ENCODE measurements around the gene GATB. TPM values are rescaled to one million over a fixed set of nuclear protein-coding genes. Genes with fewer than 3 reads are reported as not detected.

Gene GATB
- total RNA-seq, 1 donor from 2014 or later: 15.7 TPM

DNA sequence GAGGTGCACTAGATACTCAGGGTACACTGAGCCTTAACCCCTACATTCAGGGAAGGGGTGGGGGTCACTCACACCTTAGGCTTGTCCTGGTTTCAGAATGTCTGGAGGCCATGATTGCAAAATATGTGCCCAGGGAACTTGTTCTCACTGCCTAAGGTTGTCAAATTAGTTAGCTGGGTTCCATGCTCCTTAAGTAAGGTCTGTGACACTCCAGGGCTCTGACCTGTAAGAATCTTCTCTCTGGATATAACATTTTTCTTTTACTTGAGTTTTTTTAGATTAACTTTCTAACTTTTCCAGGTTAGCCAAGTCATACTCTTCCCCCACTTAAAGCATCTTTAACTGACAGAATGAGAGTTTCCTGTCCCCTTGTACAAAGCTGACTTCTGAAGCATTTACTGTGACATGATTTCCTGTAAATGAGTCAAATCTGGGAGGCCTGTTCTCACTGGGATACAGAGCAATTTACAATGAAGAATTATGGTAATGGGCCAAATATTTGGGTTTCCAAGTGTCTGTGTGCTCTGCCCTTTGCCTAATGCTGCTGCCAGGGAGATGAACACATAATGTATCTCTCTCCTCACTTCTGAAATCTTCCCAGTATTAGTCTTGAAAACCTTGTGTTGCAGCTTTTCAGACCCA lies 101.7 kb downstream of the GATB start:
- Mint-ChIP-seq H3K4me1 (ENCODE audit: low read depth) (peaks cover 2% of the 10 kb centered on the region), H3K4me3 (ENCODE audit: low read depth) (no peak overlapping the region), H3K27ac (no peak overlapping the region), H3K9me3 (ENCODE audit: low read depth) (no peaks in the 10 kb centered on the region), H3K36me3 (ENCODE audit: insufficient read depth) (peaks cover 5% of the 10 kb centered on the region), H3K27me3 (no peaks in the 10 kb centered on the region)
- TF ChIP-seq, protein P1, sequence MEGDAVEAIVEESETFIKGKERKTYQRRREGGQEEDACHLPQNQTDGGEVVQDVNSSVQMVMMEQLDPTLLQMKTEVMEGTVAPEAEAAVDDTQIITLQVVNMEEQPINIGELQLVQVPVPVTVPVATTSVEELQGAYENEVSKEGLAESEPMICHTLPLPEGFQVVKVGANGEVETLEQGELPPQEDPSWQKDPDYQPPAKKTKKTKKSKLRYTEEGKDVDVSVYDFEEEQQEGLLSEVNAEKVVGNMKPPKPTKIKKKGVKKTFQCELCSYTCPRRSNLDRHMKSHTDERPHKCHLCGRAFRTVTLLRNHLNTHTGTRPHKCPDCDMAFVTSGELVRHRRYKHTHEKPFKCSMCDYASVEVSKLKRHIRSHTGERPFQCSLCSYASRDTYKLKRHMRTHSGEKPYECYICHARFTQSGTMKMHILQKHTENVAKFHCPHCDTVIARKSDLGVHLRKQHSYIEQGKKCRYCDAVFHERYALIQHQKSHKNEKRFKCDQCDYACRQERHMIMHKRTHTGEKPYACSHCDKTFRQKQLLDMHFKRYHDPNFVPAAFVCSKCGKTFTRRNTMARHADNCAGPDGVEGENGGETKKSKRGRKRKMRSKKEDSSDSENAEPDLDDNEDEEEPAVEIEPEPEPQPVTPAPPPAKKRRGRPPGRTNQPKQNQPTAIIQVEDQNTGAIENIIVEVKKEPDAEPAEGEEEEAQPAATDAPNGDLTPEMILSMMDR (IDR thresholded peaks at IDR 0.05; ENCODE audit: unreplicated experiment): no peak
- DNase-seq (ENCODE audit: low spot score, unreplicated experiment): no peak

DNA sequence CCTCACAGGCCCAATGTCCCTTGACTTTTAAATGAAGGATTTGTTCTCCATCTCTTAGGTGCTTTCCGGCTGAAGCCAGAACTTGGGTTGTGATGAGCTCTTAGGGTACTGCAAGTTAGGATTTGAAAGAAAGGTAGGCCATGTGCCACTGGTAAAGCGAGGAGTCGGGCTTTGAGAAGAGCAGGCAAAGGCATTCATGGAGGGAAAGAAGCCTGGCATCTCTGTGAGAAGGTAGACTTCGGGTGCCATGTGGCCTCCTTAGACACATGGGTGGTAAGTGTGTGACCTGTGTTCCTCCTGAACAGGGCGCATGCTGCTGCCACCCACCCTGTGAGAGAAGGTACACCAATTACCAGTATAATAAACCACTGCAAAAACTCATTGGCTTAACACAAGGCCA lies 102.9 kb downstream of the GATB start:
- no peak overlapping the region for H3K27ac Mint-ChIP-seq
- H3K27me3 Mint-ChIP-seq: no peaks in the 10 kb centered on the region
- H3K4me3 Mint-ChIP-seq (ENCODE audit: low read depth): no peak overlapping the region
- H3K4me1 Mint-ChIP-seq (ENCODE audit: low read depth): peaks cover 2% of the 10 kb centered on the region
- TF ChIP-seq, protein P1 (IDR thresholded peaks at IDR 0.05; ENCODE audit: unreplicated experiment): no peak
- no peak for DNase-seq (ENCODE audit: low spot score, unreplicated experiment)
- no peaks in the 10 kb centered on the region for H3K9me3 Mint-ChIP-seq (ENCODE audit: low read depth)
- H3K36me3 Mint-ChIP-seq (ENCODE audit: insufficient read depth): peaks cover 5% of the 10 kb centered on the region

DNA sequence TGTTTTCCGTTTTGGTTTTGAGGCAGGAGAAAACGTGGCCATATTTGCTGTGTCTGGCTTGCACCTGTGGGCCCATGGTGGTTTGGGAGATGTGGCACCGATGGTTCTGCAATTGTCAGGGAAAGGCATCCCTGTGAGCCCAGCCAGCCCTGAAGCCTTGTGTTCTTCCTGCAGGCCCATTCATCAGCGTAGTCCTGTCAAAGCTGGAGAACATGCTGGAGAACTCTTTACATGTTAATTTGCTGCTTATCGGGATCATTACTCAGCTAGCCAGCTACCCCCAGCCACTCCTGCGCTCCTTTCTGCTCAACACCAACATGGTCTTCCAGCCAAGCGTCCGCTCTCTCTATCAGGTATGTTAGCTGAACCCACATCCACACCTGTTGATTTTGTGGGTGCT lies 104.7 kb downstream of the GATB start:
- Mint-ChIP-seq H3K9me3 (ENCODE audit: low read depth) (no peaks in the 10 kb centered on the region), H3K27ac (no peak overlapping the region), H3K36me3 (ENCODE audit: insufficient read depth) (peaks cover 7% of the 10 kb centered on the region), H3K4me3 (ENCODE audit: low read depth) (no peak overlapping the region), H3K27me3 (no peaks in the 10 kb centered on the region), H3K4me1 (ENCODE audit: low read depth) (peaks cover 2% of the 10 kb centered on the region)
- no peak for DNase-seq (ENCODE audit: low spot score, unreplicated experiment)
- TF ChIP-seq, protein P1 (IDR thresholded peaks at IDR 0.05; ENCODE audit: unreplicated experiment): no peak

DNA sequence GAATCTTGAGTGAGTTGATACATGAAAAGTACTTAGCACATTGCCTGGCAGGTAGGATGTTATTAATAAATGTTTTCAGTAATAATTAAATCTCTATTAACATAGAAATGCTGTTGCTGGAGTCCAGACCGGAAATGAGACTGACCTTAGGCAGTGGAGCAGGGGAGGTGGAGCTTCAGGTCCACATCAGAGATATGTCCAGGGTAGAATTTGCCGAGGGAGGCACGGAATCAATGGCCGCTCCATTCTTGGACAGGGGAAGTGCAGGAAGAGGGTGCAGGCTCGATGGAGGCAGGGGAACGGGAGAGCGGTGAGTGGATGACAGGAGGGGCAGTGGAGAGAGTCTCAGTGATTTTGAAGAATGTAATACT lies 107.3 kb downstream of the GATB start:
- DNase-seq (ENCODE audit: low spot score, unreplicated experiment): no peak
- Mint-ChIP-seq H3K4me3 (ENCODE audit: low read depth) (no peak overlapping the region), H3K36me3 (ENCODE audit: insufficient read depth) (peaks cover 9% of the 10 kb centered on the region), H3K9me3 (ENCODE audit: low read depth) (no peaks in the 10 kb centered on the region), H3K27ac (no peak overlapping the region), H3K4me1 (ENCODE audit: low read depth) (no peaks in the 10 kb centered on the region), H3K27me3 (no peaks in the 10 kb centered on the region)
- TF ChIP-seq, protein P1 (IDR thresholded peaks at IDR 0.05; ENCODE audit: unreplicated experiment): no peak

DNA sequence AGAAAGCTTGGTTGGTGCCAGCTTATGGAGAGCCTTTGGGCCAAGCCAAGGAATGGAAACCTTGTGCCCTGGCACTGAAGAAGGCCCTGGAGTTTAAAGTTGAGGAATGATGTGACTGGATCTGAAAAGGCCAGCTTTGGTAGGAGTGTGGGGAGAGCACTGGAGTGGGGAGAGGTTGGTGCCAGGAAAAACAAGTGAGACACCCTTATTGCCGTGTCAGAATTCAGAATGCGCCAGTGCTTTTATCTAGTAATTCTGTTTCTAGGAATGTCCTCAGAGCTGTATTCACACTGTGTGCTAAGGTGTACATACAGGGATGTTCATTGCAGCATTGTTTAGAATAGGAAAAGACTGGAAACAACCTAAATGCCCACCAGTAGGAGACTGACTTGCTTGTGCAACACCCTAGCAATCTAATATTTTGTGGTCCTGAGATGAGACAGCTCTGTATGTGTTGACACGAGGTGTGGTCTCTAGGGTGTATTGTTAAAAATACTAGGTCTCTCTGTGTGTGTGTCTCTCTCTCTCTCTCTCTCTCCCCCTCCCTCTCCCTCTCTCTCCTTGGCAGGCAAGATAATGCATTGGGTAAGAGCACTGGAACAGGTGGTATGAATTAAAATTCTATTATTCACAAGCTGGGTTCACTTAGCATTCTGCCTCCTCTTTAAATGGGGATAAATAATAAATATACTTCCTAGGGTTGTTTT lies 107.8 kb downstream of the GATB start:
- Mint-ChIP-seq H3K27me3 (no peaks in the 10 kb centered on the region), H3K4me1 (ENCODE audit: low read depth) (no peaks in the 10 kb centered on the region), H3K4me3 (ENCODE audit: low read depth) (no peak overlapping the region), H3K9me3 (ENCODE audit: low read depth) (no peaks in the 10 kb centered on the region), H3K27ac (no peak overlapping the region), H3K36me3 (ENCODE audit: insufficient read depth) (peaks cover 9% of the 10 kb centered on the region)
- no peak for DNase-seq (ENCODE audit: low spot score, unreplicated experiment)
- TF ChIP-seq, protein P1 (IDR thresholded peaks at IDR 0.05; ENCODE audit: unreplicated experiment): no peak
